Measurements from ENCODE around the gene HNRNPA3. TPM values are rescaled to one million over a fixed set of nuclear protein-coding genes. Genes with fewer than 3 reads are reported as not detected.
A peak's percentile ranks its signal among the peaks of the same experiment; 100 is the strongest.

Gene HNRNPA3
- 30.9 TPM for total RNA-seq
- 228 TPM for polyA plus RNA-seq
- long read RNA-seq, donor 1, partial matches to known transcripts: 13 of 14 reads
- long read RNA-seq, donor 1, other reads (novel, unspliced or antisense): 0 of 14 reads
- long read RNA-seq, donor 2, full-length matches to known transcripts: 100 of 506 reads
- long read RNA-seq, donor 2, partial matches to known transcripts: 396 of 506 reads
- long read RNA-seq, donor 2, other reads (novel, unspliced or antisense): 10 of 506 reads
- long read RNA-seq, donor 3, full-length matches to known transcripts: 26 of 413 reads
- long read RNA-seq, donor 3, partial matches to known transcripts: 365 of 413 reads
- long read RNA-seq, donor 3, other reads (novel, unspliced or antisense): 22 of 413 reads
- long read RNA-seq, donor 4, full-length matches to known transcripts: 9 of 209 reads
- long read RNA-seq, donor 4, partial matches to known transcripts: 200 of 209 reads
- long read RNA-seq, donor 4, other reads (novel, unspliced or antisense): 0 of 209 reads
- long read RNA-seq, donor 5, full-length matches to known transcripts: 31 of 521 reads
- long read RNA-seq, donor 5, partial matches to known transcripts: 434 of 521 reads
- long read RNA-seq, donor 5, other reads (novel, unspliced or antisense): 56 of 521 reads
- long read RNA-seq, donor 6, full-length matches to known transcripts: 39 of 226 reads
- long read RNA-seq, donor 6, partial matches to known transcripts: 161 of 226 reads
- long read RNA-seq, donor 6, other reads (novel, unspliced or antisense): 26 of 226 reads
- long read RNA-seq, donor 7, full-length matches to known transcripts: 34 of 270 reads
- long read RNA-seq, donor 7, partial matches to known transcripts: 236 of 270 reads
- long read RNA-seq, donor 7, other reads (novel, unspliced or antisense): 0 of 270 reads
- long read RNA-seq, donor 8, full-length matches to known transcripts: 13 of 105 reads
- long read RNA-seq, donor 8, partial matches to known transcripts: 81 of 105 reads
- long read RNA-seq, donor 8, other reads (novel, unspliced or antisense): 11 of 105 reads
- long read RNA-seq, donor 9, full-length matches to known transcripts: 19 of 154 reads
- long read RNA-seq, donor 9, partial matches to known transcripts: 135 of 154 reads
- long read RNA-seq, donor 9, other reads (novel, unspliced or antisense): 0 of 154 reads
- long read RNA-seq, donor 10, full-length matches to known transcripts: 22 of 253 reads
- long read RNA-seq, donor 10, partial matches to known transcripts: 205 of 253 reads
- long read RNA-seq, donor 10, other reads (novel, unspliced or antisense): 26 of 253 reads

GRCh38 chr2:177212106-177212890, at the start of gene HNRNPA3:
HNRNPA3 (plus strand) TSS chr2:177212794; CDS start chr2:177212800, 6 bp downstream.
- Histone ChIP-seq H3K4me1 (ENCODE audit: control insufficient read depth in 2 of 2, insufficient read depth in 2 of 2, low read length in 2 of 2) (peaks cover 6 to 22% of the 10 kb centered on the region in 2 donors), H3K27ac (ENCODE audit: low read depth in 1 of 2, low read length in 1 of 2) (peak within 1 kb of the TSS; percentile 99), H3K36me3 (ENCODE audit: control insufficient read depth in 2 of 2, insufficient read depth in 2 of 2, low read length in 1 of 2) (peaks cover 9 to 33% of the 10 kb centered on the region in 2 donors), H3K27me3 (ENCODE audit: control insufficient read depth in 2 of 2, insufficient read depth in 1 of 2, low read length in 1 of 2) (no peaks in the 10 kb centered on the region), H3K4me3 (ENCODE audit: low read length in 2 of 2) (peak within 1 kb of the TSS; percentile 82 to 84), H3K9me3 (ENCODE audit: control insufficient read depth in 2 of 2, insufficient read depth in 1 of 2, low read length in 1 of 2) (no peaks in the 10 kb centered on the region)
- WGBS: 2% methylated on average over 74 of the region's 74 CpGs
- DNase-seq (ENCODE audit: low read depth in 6 of 9, low spot score in 9 of 9): peak; percentile 96 to 100 (median 99)

DNA sequence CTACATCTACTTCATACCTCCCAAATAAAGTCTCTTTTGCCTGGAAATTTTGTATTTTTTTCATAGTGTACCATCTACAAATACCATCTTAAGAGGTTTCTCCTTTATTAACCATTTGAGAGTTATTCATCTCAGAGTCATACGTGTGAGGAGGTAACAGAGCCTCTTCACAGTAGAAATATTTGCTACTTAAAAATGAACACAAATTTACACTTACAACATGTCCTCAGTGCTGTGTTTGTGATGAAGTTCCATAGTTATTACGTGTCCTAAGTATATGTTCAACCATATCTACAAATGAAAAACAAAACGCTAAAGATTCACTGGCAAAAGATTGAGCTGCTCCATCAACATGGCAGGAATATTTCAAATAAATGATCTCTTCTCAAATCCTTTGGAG, 48.5 kb upstream of the HNRNPA3 start:
- no peak for DNase-seq (ENCODE audit: low read depth in 6 of 9, low spot score in 9 of 9)
- Histone ChIP-seq H3K4me3 (ENCODE audit: low read length in 2 of 2) (no peak overlapping the region), H3K4me1 (ENCODE audit: control insufficient read depth in 2 of 2, insufficient read depth in 2 of 2, low read length in 2 of 2) (peaks cover 3 to 14% of the 10 kb centered on the region in 2 donors), H3K36me3 (ENCODE audit: control insufficient read depth in 2 of 2, insufficient read depth in 2 of 2, low read length in 1 of 2) (no peaks in the 10 kb centered on the region), H3K27me3 (ENCODE audit: control insufficient read depth in 2 of 2, insufficient read depth in 1 of 2, low read length in 1 of 2) (no peaks in the 10 kb centered on the region), H3K9me3 (ENCODE audit: control insufficient read depth in 2 of 2, insufficient read depth in 1 of 2, low read length in 1 of 2) (no peaks in the 10 kb centered on the region), H3K27ac (ENCODE audit: low read depth in 1 of 2, low read length in 1 of 2) (no peak overlapping the region)
- WGBS: 38% methylated on average over 3 of the region's 3 CpGs

GRCh38 chr2:177164584-177165052, 48.0 kb upstream of the HNRNPA3 start:
- DNase-seq (ENCODE audit: low read depth in 6 of 9, low spot score in 9 of 9): peak; percentile 49 to 88 (median 66)
- Histone ChIP-seq H3K9me3 (ENCODE audit: control insufficient read depth in 2 of 2, insufficient read depth in 1 of 2, low read length in 1 of 2) (no peaks in the 10 kb centered on the region), H3K4me3 (ENCODE audit: low read length in 2 of 2) (peak overlapping the region; percentile 19 to 37), H3K27ac (ENCODE audit: low read depth in 1 of 2, low read length in 1 of 2) (peak overlapping the region in 1 of 2 donors; percentile 64), H3K4me1 (ENCODE audit: control insufficient read depth in 2 of 2, insufficient read depth in 2 of 2, low read length in 2 of 2) (peaks cover 3 to 14% of the 10 kb centered on the region in 2 donors), H3K27me3 (ENCODE audit: control insufficient read depth in 2 of 2, insufficient read depth in 1 of 2, low read length in 1 of 2) (no peaks in the 10 kb centered on the region), H3K36me3 (ENCODE audit: control insufficient read depth in 2 of 2, insufficient read depth in 2 of 2, low read length in 1 of 2) (no peaks in the 10 kb centered on the region)
- 2% methylated on average over 13 of the region's 13 CpGs for WGBS

- DNase-seq (ENCODE audit: low read depth in 6 of 9, low spot score in 9 of 9): peak in 3 of 9 donors; percentile 21 to 63 (median 31)
- Histone ChIP-seq H3K36me3 (ENCODE audit: control insufficient read depth in 2 of 2, insufficient read depth in 2 of 2, low read length in 1 of 2) (no peaks in the 10 kb centered on the region), H3K4me3 (ENCODE audit: low read length in 2 of 2) (peak overlapping the region; percentile 19 to 37), H3K4me1 (ENCODE audit: control insufficient read depth in 2 of 2, insufficient read depth in 2 of 2, low read length in 2 of 2) (peaks cover 3 to 14% of the 10 kb centered on the region in 2 donors), H3K27ac (ENCODE audit: low read depth in 1 of 2, low read length in 1 of 2) (peak overlapping the region; percentile 64 to 80), H3K9me3 (ENCODE audit: control insufficient read depth in 2 of 2, insufficient read depth in 1 of 2, low read length in 1 of 2) (no peaks in the 10 kb centered on the region), H3K27me3 (ENCODE audit: control insufficient read depth in 2 of 2, insufficient read depth in 1 of 2, low read length in 1 of 2) (no peaks in the 10 kb centered on the region)
- 25% methylated on average over 8 of the region's 8 CpGs for WGBS
Measured at GRCh38 chr2:177165061-177165583, 47.5 kb upstream of the HNRNPA3 start.

DNA sequence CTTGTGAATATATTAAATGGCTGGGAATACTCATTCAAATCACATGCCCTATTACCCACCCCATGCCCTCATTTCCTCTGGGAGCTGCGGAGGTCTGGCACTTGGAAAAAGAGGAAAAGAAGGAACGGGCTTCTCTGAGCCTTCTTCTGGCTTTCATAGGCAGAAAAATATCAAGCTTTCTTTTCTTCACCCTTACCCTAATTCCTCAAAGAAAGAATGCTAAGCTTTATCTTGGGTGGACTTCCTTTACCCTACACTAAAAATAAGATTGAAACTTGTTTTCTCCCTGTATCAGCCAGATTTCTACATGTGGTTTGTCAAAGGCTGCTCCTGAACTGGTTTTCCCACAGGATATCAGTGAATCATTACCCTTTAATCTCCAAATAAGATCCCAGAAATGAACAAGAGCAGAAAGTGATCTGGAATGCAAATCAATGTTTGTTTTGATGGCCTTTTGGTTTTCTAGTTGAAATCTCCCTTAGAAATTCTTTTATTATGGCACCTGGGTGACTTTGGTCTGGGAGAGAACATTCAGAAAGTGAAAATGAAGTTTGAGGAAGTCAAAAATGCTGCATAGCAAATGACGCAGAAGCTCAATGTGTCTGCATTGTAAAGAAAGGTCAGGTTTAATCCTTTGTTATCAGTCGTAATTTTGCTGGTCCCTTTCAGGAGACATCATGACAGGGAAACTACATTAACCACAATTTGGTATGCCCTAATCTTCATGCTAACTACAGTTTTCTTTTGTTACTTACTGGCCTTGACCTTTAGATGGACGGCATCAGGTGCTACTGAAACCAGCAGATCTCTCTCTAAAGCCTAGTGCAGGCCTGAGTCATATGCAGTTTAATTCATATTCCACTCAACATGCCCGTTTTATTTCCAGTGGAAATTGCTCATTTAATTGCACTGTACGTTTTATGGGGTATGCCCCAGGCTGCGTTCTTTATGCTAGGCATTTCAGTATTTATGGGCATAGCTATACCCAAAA, 46.6 kb upstream of the HNRNPA3 start:
- WGBS: 71% methylated on average over 8 of the region's 8 CpGs
- Histone ChIP-seq H3K9me3 (ENCODE audit: control insufficient read depth in 2 of 2, insufficient read depth in 1 of 2, low read length in 1 of 2) (no peaks in the 10 kb centered on the region), H3K36me3 (ENCODE audit: control insufficient read depth in 2 of 2, insufficient read depth in 2 of 2, low read length in 1 of 2) (no peaks in the 10 kb centered on the region), H3K27ac (ENCODE audit: low read depth in 1 of 2, low read length in 1 of 2) (peak overlapping the region; percentile 38 to 64), H3K4me1 (ENCODE audit: control insufficient read depth in 2 of 2, insufficient read depth in 2 of 2, low read length in 2 of 2) (peaks cover 3 to 14% of the 10 kb centered on the region in 2 donors), H3K27me3 (ENCODE audit: control insufficient read depth in 2 of 2, insufficient read depth in 1 of 2, low read length in 1 of 2) (no peaks in the 10 kb centered on the region), H3K4me3 (ENCODE audit: low read length in 2 of 2) (no peak overlapping the region)
- peak in 3 of 9 donors; percentile 19 to 65 (median 30) for DNase-seq (ENCODE audit: low read depth in 6 of 9, low spot score in 9 of 9)

DNA sequence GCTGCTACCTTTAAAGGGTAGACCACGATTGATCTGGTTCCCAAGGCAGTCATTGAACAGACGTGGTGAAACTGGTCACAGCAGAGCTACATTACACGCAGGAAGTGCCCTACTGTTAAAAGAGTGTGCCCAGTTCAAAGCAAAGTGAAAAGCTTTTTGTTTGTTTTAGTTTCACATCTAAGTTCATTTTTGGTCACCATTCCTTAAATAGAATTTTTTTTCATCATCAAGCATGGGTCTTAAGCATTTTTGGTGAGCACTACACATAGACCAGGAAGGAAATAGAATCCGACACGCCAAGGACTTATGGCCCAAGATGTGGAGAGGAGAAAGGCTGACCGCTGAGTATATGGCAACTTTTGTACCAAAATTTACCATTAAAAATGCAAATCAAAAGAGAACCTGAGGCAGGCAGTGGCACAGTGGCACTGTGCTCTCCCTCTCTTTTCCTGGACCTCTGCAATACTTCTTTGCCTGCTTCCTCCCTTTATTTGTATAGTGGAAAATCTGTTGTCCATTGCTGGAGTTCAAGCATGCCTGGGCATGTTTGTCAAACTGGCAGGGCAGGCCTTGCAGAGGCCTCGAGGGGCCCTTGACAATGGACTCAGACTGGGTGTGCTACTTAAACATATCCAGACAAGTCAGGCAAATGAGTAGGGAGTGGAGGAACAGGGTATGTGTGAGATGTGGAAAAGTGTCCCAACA, 42.6 kb upstream of the HNRNPA3 start:
- 79% methylated on average over 7 of the region's 7 CpGs for WGBS
- H3K27me3 ChIP-seq (ENCODE audit: control insufficient read depth in 2 of 2, insufficient read depth in 1 of 2, low read length in 1 of 2): no peaks in the 10 kb centered on the region
- peaks cover 3 to 10% of the 10 kb centered on the region in 2 donors for H3K4me1 ChIP-seq (ENCODE audit: control insufficient read depth in 2 of 2, insufficient read depth in 2 of 2, low read length in 2 of 2)
- no peak overlapping the region for H3K4me3 ChIP-seq (ENCODE audit: low read length in 2 of 2)
- no peak for DNase-seq (ENCODE audit: low read depth in 6 of 9, low spot score in 9 of 9)
- H3K36me3 ChIP-seq (ENCODE audit: control insufficient read depth in 2 of 2, insufficient read depth in 2 of 2, low read length in 1 of 2): no peaks in the 10 kb centered on the region
- H3K27ac ChIP-seq (ENCODE audit: low read depth in 1 of 2, low read length in 1 of 2): peak overlapping the region in 1 of 2 donors; percentile 31
- no peaks in the 10 kb centered on the region for H3K9me3 ChIP-seq (ENCODE audit: control insufficient read depth in 2 of 2, insufficient read depth in 1 of 2, low read length in 1 of 2)

GRCh38 chr2:177171418-177171865, 41.2 kb upstream of the HNRNPA3 start:
- Histone ChIP-seq H3K27ac (ENCODE audit: low read depth in 1 of 2, low read length in 1 of 2) (no peak overlapping the region), H3K36me3 (ENCODE audit: control insufficient read depth in 2 of 2, insufficient read depth in 2 of 2, low read length in 1 of 2) (no peaks in the 10 kb centered on the region), H3K9me3 (ENCODE audit: control insufficient read depth in 2 of 2, insufficient read depth in 1 of 2, low read length in 1 of 2) (no peaks in the 10 kb centered on the region), H3K4me1 (ENCODE audit: control insufficient read depth in 2 of 2, insufficient read depth in 2 of 2, low read length in 2 of 2) (no peaks in the 10 kb centered on the region), H3K27me3 (ENCODE audit: control insufficient read depth in 2 of 2, insufficient read depth in 1 of 2, low read length in 1 of 2) (no peaks in the 10 kb centered on the region), H3K4me3 (ENCODE audit: low read length in 2 of 2) (no peak overlapping the region)
- DNase-seq (ENCODE audit: low read depth in 6 of 9, low spot score in 9 of 9): no peak
- 80% methylated on average over 4 of the region's 4 CpGs for WGBS

All from thymus (tissue), 14 donors.